Panc1 (cell line): ENCODE data around the gene GTF2H3. TPM values are rescaled to one million over a fixed set of nuclear protein-coding genes. Genes with fewer than 3 reads are reported as not detected.

Source experiments
- ATAC-seq: fragments of 200-7000 bp; cut with Tn5 transposase; 2 replicates; pipeline ENCODE4 v1.9.1; 2020; ENCODE audit warnings: mild to moderate bottlenecking, moderate library complexity
- Bru-seq: library from RNA; stranded (reverse); fragments of 400-500 nt; gene quantifications from one replicate; lab custom pipeline; 2021; lab: Mats Ljungman, UMichigan
- BruChase-seq, 2 experiments: library from RNA; stranded (reverse); fragments of 400-500 nt; gene quantifications; one replicate each; lab custom pipeline; 2021; lab: Mats Ljungman, UMichigan
- BruUV-seq: library from RNA; stranded (reverse); fragments of 400-500 nt; replicated peaks from 2 replicates; lab custom pipeline; 2021; lab: Mats Ljungman, UMichigan
- CTCF ChIA-PET: fragments of 300-600 bp; sonication (Branson Sonifier 250); formaldehyde crosslinking; loops from one replicate; lab custom pipeline; 2022; ENCODE audit warnings: antibody characterized with exemption; lab: Charles Lee
- POLR2A ChIA-PET: fragments of 300-600 bp; sonication (Branson Sonifier 250); formaldehyde crosslinking; loops from one replicate; lab custom pipeline; 2022; ENCODE audit warnings: antibody characterized with exemption; lab: Charles Lee
- DNase-seq: peaks from one replicate; pipeline ENCODE4 v3.0.0-alpha.2; 2010; ENCODE audit warnings: low read depth, low spot score
- H3K27ac ChIP-seq: 2 replicates; pipeline ENCODE4 v1.5.1; 2011; ENCODE audit warnings: mild to moderate bottlenecking, low read length, inconsistent platforms
- H3K27me3 ChIP-seq: fragments of 200-500 bp; sonication (Bioruptor generic); 2 replicates; pipeline ENCODE4 v1.6.0; 2014; ENCODE audit warnings: low read length, inconsistent platforms; ENCODE audit not compliant: control insufficient read depth, insufficient read depth
- H3K36me3 ChIP-seq: fragments of 200-500 bp; sonication (Bioruptor generic); 2 replicates; pipeline ENCODE4 v1.5.1; 2014; ENCODE audit warnings: inconsistent platforms, mild to moderate bottlenecking, low read length, moderate library complexity; ENCODE audit not compliant: control insufficient read depth, insufficient read depth
- H3K4me1 ChIP-seq: 2 replicates; pipeline ENCODE4 v1.5.1; 2011; ENCODE audit warnings: inconsistent platforms, mild to moderate bottlenecking, low read length, moderate library complexity; ENCODE audit not compliant: control insufficient read depth, insufficient read depth
- H3K4me3 ChIP-seq, 2 experiments: 2 replicates each; pipeline ENCODE4 v1.5.1; 2011 to 2012; ENCODE audit warnings: low read depth in 2 of 2, low read length in 2 of 2, mild to moderate bottlenecking in 2 of 2, inconsistent platforms in 1 of 2, moderate library complexity in 1 of 2
- H3K9me3 ChIP-seq: fragments of 200-500 bp; sonication (Bioruptor generic); 2 replicates; pipeline ENCODE4 v1.5.1; 2014; ENCODE audit warnings: low read depth, mild to moderate bottlenecking, inconsistent platforms, low read length, moderate library complexity; ENCODE audit not compliant: control insufficient read depth, insufficient read depth
- POLR2AphosphoS5 ChIP-seq: IDR thresholded peaks from 2 replicates; pipeline ENCODE4 v1.6.1; 2012; ENCODE audit warnings: mild to moderate bottlenecking, low read depth, low read length, moderate library complexity
- SIN3A ChIP-seq: IDR thresholded peaks from 2 replicates; pipeline ENCODE4 v1.6.1; 2012; ENCODE audit warnings: low read depth, mild to moderate bottlenecking, low read length, moderate library complexity, borderline replicate concordance; ENCODE audit not compliant: insufficient read depth
- TCF7L2 ChIP-seq: IDR thresholded peaks from 2 replicates; pipeline ENCODE4 v1.6.1; 2011; ENCODE audit warnings: mild to moderate bottlenecking, low read depth, low read length, inconsistent platforms
- in situ Hi-C: cut with HindIII; loops from 2 replicates; pipeline ENCODE4 v1.10.0; 2016; ENCODE audit warnings: low sequenced_read_pairs, low pct_unique_long_range_greater_than_20kb
- intact Hi-C: fragments of 100-400 bp; cut with micrococcal nuclease; formaldehyde crosslinking; loops from one replicate; pipeline ENCODE4 v1.10.0; 2022; ENCODE audit not compliant: unreplicated experiment
- long read RNA-seq: library from polyadenylated mRNA; unstranded; transcript quantifications from one replicate; pipeline ENCODE4 v2.0.0, GENCODE V29; 2021; ENCODE audit not compliant: unreplicated experiment
- polyA plus RNA-seq: library from polyadenylated mRNA; unstranded; fragments of >200 nt; gene quantifications from one replicate; pipeline ENCODE4 v1.2.1, GENCODE V29; 2012; ENCODE audit warnings: missing spikeins; ENCODE audit not compliant: insufficient read length
- total RNA-seq: library from RNA; stranded (reverse); gene quantifications from one replicate; pipeline ENCODE4 v1.2.1, GENCODE V29; 2021; ENCODE audit not compliant: unreplicated experiment
- TF ChIP-seq, protein P1 (sequence below), 2 experiments: IDR thresholded peaks; 2 replicates each; pipeline ENCODE4 v1.6.1; 2011 to 2012; ENCODE audit warnings: low read depth in 2 of 2, control low read depth in 1 of 2, low read length in 1 of 2, mild to moderate bottlenecking in 1 of 2, moderate library complexity in 1 of 2; ENCODE audit not compliant: insufficient read depth in 1 of 2
- TF ChIP-seq, protein P2 (sequence below): fragments of 450-650 bp; IDR thresholded peaks from 2 replicates; pipeline ENCODE4 v1.5.1; 2017; ENCODE audit warnings: mild to moderate bottlenecking

The GTF2H3 gene
- 40.7 TPM for total RNA-seq
- polyA plus RNA-seq, result 21.7 TPM
- percentile 81 among the genes with signal in this experiment for Bru-seq, nascent RNA
- percentile 85 among the genes with signal in this experiment for BruChase-seq, experiment 1, labeled RNA remaining after a 2-hour chase
- BruChase-seq, experiment 2, labeled RNA remaining after a 6-hour chase, result percentile 90 among the genes with signal in this experiment
- long read RNA-seq, transcript GTF2H3-212 (13 exons, 3,329 nt), result major isoform, 13 of 20 reads
- long read RNA-seq, partial matches to known transcripts, result 0 of 20 reads
- long read RNA-seq, other reads (novel, unspliced or antisense), result 7 of 20 reads

DNA sequence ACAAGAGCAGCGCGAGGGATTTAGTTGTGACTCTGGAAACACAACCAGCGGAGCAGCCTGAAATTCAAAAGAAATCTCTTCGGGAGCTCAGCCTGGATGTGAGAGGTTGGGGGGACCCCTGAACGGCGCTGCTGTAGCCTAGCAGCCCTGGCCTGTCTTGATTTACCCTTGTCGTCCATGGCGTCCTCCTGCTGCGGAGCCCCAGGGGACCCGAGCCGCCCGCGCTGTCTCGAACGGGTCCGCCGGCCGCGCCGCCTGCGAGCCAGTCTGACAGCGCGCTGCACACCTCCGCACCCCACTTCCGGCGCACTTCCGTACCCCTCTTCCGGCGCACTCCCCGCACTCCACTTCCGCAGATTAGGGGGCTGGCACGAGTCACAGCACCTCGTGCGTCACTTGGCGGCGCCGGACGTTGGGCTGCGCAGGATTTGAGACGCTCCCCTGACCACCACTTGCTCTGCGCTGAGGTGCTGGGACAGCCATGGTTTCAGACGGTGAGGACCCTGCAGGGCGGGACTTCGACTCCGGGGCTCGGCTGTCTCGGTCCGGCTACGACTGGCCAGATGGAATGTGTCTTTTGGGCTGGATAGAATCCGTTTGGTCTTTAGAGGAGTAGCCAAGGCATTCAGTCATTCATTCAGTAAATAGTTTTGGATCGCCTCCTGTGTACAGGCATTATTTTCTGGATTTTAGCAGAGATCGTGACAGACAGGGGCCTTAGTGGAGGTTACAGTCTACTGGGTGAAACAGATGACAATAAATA is at the start of gene GTF2H3, which contains the start of gene EIF2B1:
Gene GTF2H3 (plus strand): TSS at position 451 of the 763 bp plus-strand sequence. CDS start 31 bp downstream, at position 482.
Gene EIF2B1 (minus strand): TSS at position 308 of the 763 bp plus-strand sequence. CDS start 129 bp downstream, at position 179.
- peak; percentile 78 for DNase-seq
- Histone ChIP-seq H3K9me3 (no peaks in the 10 kb centered on the region), H3K4me1 (peaks cover 5% of the 10 kb centered on the region; the same call in 1 of the 2 replicates), H3K4me3 (peak within 1 kb of the TSS; percentile 97 to 99), H3K36me3 (peaks cover 5% of the 10 kb centered on the region; the same call in 1 of the 2 replicates), H3K27me3 (no peaks in the 10 kb centered on the region), H3K27ac (peak within 1 kb of the TSS; percentile 92)
- CTCF ChIA-PET, result no interaction called here
- ATAC-seq, result peak; percentile 100
- in situ Hi-C loops, result no loop called here
- TF ChIP-seq SIN3A (peak; percentile 98; the same call in 1 of the 2 replicates), TCF7L2 (no peak), POLR2AphosphoS5 (peak; percentile 96)
- TF ChIP-seq, protein P1, sequence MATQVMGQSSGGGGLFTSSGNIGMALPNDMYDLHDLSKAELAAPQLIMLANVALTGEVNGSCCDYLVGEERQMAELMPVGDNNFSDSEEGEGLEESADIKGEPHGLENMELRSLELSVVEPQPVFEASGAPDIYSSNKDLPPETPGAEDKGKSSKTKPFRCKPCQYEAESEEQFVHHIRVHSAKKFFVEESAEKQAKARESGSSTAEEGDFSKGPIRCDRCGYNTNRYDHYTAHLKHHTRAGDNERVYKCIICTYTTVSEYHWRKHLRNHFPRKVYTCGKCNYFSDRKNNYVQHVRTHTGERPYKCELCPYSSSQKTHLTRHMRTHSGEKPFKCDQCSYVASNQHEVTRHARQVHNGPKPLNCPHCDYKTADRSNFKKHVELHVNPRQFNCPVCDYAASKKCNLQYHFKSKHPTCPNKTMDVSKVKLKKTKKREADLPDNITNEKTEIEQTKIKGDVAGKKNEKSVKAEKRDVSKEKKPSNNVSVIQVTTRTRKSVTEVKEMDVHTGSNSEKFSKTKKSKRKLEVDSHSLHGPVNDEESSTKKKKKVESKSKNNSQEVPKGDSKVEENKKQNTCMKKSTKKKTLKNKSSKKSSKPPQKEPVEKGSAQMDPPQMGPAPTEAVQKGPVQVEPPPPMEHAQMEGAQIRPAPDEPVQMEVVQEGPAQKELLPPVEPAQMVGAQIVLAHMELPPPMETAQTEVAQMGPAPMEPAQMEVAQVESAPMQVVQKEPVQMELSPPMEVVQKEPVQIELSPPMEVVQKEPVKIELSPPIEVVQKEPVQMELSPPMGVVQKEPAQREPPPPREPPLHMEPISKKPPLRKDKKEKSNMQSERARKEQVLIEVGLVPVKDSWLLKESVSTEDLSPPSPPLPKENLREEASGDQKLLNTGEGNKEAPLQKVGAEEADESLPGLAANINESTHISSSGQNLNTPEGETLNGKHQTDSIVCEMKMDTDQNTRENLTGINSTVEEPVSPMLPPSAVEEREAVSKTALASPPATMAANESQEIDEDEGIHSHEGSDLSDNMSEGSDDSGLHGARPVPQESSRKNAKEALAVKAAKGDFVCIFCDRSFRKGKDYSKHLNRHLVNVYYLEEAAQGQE (IDR thresholded peaks at IDR 0.05; ENCODE audit: insufficient read depth in 1 of 2, low read depth in 2 of 2, low read length in 1 of 2), result peak in 1 of 2 experiments; percentile 47; a peak in 1 of 4 replicates
- TF ChIP-seq, protein P2, sequence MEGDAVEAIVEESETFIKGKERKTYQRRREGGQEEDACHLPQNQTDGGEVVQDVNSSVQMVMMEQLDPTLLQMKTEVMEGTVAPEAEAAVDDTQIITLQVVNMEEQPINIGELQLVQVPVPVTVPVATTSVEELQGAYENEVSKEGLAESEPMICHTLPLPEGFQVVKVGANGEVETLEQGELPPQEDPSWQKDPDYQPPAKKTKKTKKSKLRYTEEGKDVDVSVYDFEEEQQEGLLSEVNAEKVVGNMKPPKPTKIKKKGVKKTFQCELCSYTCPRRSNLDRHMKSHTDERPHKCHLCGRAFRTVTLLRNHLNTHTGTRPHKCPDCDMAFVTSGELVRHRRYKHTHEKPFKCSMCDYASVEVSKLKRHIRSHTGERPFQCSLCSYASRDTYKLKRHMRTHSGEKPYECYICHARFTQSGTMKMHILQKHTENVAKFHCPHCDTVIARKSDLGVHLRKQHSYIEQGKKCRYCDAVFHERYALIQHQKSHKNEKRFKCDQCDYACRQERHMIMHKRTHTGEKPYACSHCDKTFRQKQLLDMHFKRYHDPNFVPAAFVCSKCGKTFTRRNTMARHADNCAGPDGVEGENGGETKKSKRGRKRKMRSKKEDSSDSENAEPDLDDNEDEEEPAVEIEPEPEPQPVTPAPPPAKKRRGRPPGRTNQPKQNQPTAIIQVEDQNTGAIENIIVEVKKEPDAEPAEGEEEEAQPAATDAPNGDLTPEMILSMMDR, result no peak
- intact Hi-C loops, result no loop called here
- no TSS peak for BruUV-seq
- POLR2A ChIA-PET, result interaction anchor here (1.1 kb wide), 1 partner anchor 47 kb away, joined by 3 read pairs; no protein-coding TSS in a partner anchor

DNA sequence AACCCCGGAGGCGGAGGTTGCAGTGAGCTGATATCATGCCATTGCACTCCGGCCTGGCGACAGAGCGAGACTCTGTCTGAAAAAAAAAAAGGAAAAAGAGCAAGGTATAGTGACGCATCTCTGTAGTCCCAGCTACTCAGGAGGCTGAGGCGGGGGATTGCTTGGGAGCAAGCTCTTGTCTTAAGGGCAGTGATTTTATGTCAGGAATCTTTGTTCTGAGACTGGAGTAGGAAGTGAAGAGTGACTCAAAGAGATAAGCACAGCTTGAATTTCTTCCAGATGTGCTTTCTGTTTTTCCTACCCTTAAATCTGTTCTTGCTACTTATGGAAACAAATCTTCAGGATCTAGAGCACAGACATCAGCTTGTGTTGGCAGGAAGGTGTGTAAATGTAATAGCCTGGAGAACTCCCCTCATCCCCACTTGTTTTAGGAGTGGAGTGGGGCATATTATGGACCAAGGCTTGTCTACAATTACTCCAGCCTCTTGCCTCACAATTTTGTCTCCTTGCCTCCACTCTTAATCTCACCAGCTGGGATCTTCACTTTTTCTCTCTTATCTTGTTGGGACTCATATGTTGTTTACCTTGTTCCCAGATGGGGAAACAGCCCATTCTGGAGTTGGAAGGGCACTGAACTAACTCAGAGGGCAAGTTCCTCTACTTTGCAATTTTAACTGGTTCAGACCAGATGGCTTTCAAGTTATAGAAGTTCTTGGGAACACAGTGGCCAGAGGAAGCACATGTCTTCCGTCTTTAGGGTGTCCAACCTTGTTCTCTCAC is 41.7 kb upstream of the GTF2H3 start:
- H3K36me3 ChIP-seq, result peaks cover 56% of the 10 kb centered on the region
- CTCF ChIA-PET, result no interaction called here
- POLR2A ChIA-PET, result no interaction called here
- H3K27ac ChIP-seq, result no peak overlapping the region
- ATAC-seq, result no peak
- H3K4me1 ChIP-seq, result peaks cover 14% of the 10 kb centered on the region; the same call in 1 of the 2 replicates
- intact Hi-C loops, result no loop called here
- BruUV-seq, result no TSS peak
- no peak overlapping the region for H3K4me3 ChIP-seq
- TF ChIP-seq SIN3A (no peak), TCF7L2 (no peak), POLR2AphosphoS5 (no peak)
- TF ChIP-seq, protein P2, result no peak
- TF ChIP-seq, protein P1 (IDR thresholded peaks at IDR 0.05; ENCODE audit: insufficient read depth in 1 of 2, low read depth in 2 of 2, low read length in 1 of 2), result no peak
- H3K9me3 ChIP-seq, result no peaks in the 10 kb centered on the region
- H3K27me3 ChIP-seq, result no peaks in the 10 kb centered on the region
- in situ Hi-C loops, result no loop called here
- no peak for DNase-seq
